PC-3 (cell line): ENCODE results near the gene LCE1F. TPM values are rescaled to one million over a fixed set of nuclear protein-coding genes. Genes with fewer than 3 reads are reported as not detected.

Experiments used
- ATAC-seq: fragments of 200-7000 bp; cut with Tn5 transposase; 2 replicates; pipeline ENCODE4 v1.9.1; 2020; ENCODE audit warnings: mild to moderate bottlenecking, moderate library complexity
- BruUV-seq: library from RNA; stranded (reverse); fragments of 400-500 nt; replicated peaks from 2 replicates; lab custom pipeline; 2021; lab: Mats Ljungman, UMichigan
- CTCF ChIA-PET: fragments of 300-600 bp; sonication (Branson Sonifier 250); formaldehyde crosslinking; loops from one replicate; lab custom pipeline; 2022; ENCODE audit warnings: antibody characterized with exemption; lab: Charles Lee
- POLR2A ChIA-PET: fragments of 300-600 bp; sonication (Branson Sonifier 250); formaldehyde crosslinking; loops from one replicate; lab custom pipeline; 2022; ENCODE audit warnings: antibody characterized with exemption; ENCODE audit not compliant: unreplicated experiment; lab: Charles Lee
- DNase-seq: peaks from one replicate; pipeline ENCODE4 v3.0.0-alpha.2; 2015
- H2AFZ ChIP-seq: fragments of 300-600 bp; sonication (generic); 2 replicates; pipeline ENCODE4 v1.6.0; 2016; ENCODE audit warnings: antibody characterized with exemption, low read length
- H3F3A ChIP-seq: fragments of 300-600 bp; sonication (generic); one replicate; pipeline ENCODE4 v1.6.0; 2017; ENCODE audit warnings: antibody characterized with exemption, low read length, control low read depth, mild to moderate bottlenecking; ENCODE audit not compliant: unreplicated experiment
- H3K27ac ChIP-seq: fragments of 300-600 bp; sonication (generic); 2 replicates; pipeline ENCODE4 v1.5.1; 2016; ENCODE audit warnings: mild to moderate bottlenecking, low read length
- H3K27me3 ChIP-seq: fragments of 300-600 bp; sonication (generic); 2 replicates; pipeline ENCODE4 v1.6.1; 2016; ENCODE audit warnings: low read length, mixed read lengths
- H3K36me3 ChIP-seq: fragments of 300-600 bp; sonication (generic); 2 replicates; pipeline ENCODE4 v1.6.1; 2016; ENCODE audit warnings: low read depth, mixed run types, low read length, mixed read lengths
- H3K4me1 ChIP-seq: fragments of 300-600 bp; sonication (generic); 2 replicates; pipeline ENCODE4 v1.5.1; 2016; ENCODE audit warnings: low read length; ENCODE audit not compliant: insufficient read depth
- H3K4me2 ChIP-seq: fragments of 300-600 bp; sonication (generic); 2 replicates; pipeline ENCODE4 v1.6.0; 2016; ENCODE audit warnings: low read length
- H3K4me3 ChIP-seq: fragments of 300-600 bp; sonication (generic); 2 replicates; pipeline ENCODE4 v1.5.1; 2016; ENCODE audit warnings: mild to moderate bottlenecking, low read length, mixed read lengths
- H3K79me2 ChIP-seq: fragments of 300-600 bp; sonication (generic); 2 replicates; pipeline ENCODE4 v1.6.1; 2017; ENCODE audit warnings: low read length, mixed read lengths
- H3K9ac ChIP-seq: fragments of 300-600 bp; sonication (generic); 2 replicates; pipeline ENCODE4 v1.6.0; 2016; ENCODE audit warnings: mild to moderate bottlenecking, low read length
- H3K9me2 ChIP-seq: fragments of 300-600 bp; sonication (generic); replicated peaks from 2 replicates; pipeline ENCODE4 v1.6.1; 2016; ENCODE audit warnings: mixed run types, low read length, mixed read lengths
- H3K9me3 ChIP-seq: fragments of 300-600 bp; sonication (generic); 2 replicates; pipeline ENCODE4 v1.6.1; 2016; ENCODE audit warnings: low read length, mixed read lengths
- H4K20me1 ChIP-seq: fragments of 300-600 bp; sonication (generic); 2 replicates; pipeline ENCODE4 v1.6.1; 2016; ENCODE audit warnings: low read length, mixed read lengths
- EZH2 ChIP-seq: fragments of 300-600 bp; sonication (generic); IDR thresholded peaks from one replicate; pipeline ENCODE4 v1.6.1; 2017; ENCODE audit warnings: antibody characterized with exemption, mild to moderate bottlenecking, low read length; ENCODE audit not compliant: unreplicated experiment
- EZH2phosphoT487 ChIP-seq: fragments of 300-600 bp; sonication (generic); IDR thresholded peaks from 2 replicates; pipeline ENCODE4 v1.6.1; 2018; ENCODE audit warnings: mild to moderate bottlenecking, antibody characterized with exemption, low read length, borderline replicate concordance
- intact Hi-C: fragments of 100-400 bp; cut with micrococcal nuclease; formaldehyde crosslinking; loops from 2 replicates; pipeline ENCODE4 v1.9.0; 2023
- total RNA-seq: library from RNA; depleted of rRNA; stranded (reverse); fragments of >200 nt; gene quantifications from 2 replicates; pipeline ENCODE4 v1.2.3, GENCODE V29; 2014
- TF ChIP-seq, protein P1 (sequence below): fragments of 300-600 bp; sonication (generic); conservative IDR thresholded peaks from 2 replicates; pipeline ENCODE4 v1.5.1; 2017; ENCODE audit warnings: antibody characterized with exemption, low read depth, mild to moderate bottlenecking, low read length

The LCE1F gene
- total RNA-seq, 1 experiment from 2014 or later: not detected

DNA sequence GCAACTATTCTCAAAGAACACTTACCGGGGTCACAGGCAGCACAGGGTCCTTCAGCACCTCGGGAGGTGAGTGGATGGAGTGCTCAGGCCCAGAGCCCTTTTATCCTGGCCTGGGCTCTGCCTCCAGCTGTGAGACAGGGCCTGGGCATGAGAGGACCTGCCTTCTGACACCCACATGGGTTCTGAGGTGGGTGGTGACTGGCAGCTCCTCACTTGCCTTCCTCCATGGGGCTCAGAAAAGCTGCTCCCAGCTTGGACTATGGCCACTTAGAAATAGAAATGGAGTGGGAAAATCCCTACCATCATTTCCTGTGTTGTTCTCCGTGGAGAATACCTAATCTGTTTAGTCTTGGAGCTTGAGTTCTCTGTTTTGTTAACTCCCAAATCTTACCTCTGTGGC is 31.6 kb downstream of the LCE1F start, which contains the start of gene LCE1C:
TSS of gene LCE1C (minus strand) at position 76 of the 400 bp plus-strand sequence. CDS start 1,173 bp downstream, outside the sequence.
- no peak within 1 kb of the TSS for H3K9ac ChIP-seq
- no peaks in the 10 kb centered on the region for H3K79me2 ChIP-seq
- H3K9me3 ChIP-seq: no peaks in the 10 kb centered on the region
- ChIA-PET POLR2A (no interaction called here), CTCF (no interaction called here)
- H3K4me3 ChIP-seq: no peak within 1 kb of the TSS
- intact Hi-C loops: no loop called here
- ATAC-seq (no peak), DNase-seq (no peak)
- no peaks in the 10 kb centered on the region for H3K9me2 ChIP-seq
- H3K27me3 ChIP-seq: peaks cover 33% of the 10 kb centered on the region
- no peak within 1 kb of the TSS for H3K27ac ChIP-seq
- no peak within 1 kb of the TSS for H3K4me2 ChIP-seq
- H3K4me1 ChIP-seq: no peaks in the 10 kb centered on the region
- no peak within 1 kb of the TSS for H2AFZ ChIP-seq
- TF ChIP-seq, protein P1, sequence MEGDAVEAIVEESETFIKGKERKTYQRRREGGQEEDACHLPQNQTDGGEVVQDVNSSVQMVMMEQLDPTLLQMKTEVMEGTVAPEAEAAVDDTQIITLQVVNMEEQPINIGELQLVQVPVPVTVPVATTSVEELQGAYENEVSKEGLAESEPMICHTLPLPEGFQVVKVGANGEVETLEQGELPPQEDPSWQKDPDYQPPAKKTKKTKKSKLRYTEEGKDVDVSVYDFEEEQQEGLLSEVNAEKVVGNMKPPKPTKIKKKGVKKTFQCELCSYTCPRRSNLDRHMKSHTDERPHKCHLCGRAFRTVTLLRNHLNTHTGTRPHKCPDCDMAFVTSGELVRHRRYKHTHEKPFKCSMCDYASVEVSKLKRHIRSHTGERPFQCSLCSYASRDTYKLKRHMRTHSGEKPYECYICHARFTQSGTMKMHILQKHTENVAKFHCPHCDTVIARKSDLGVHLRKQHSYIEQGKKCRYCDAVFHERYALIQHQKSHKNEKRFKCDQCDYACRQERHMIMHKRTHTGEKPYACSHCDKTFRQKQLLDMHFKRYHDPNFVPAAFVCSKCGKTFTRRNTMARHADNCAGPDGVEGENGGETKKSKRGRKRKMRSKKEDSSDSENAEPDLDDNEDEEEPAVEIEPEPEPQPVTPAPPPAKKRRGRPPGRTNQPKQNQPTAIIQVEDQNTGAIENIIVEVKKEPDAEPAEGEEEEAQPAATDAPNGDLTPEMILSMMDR: no peak
- TF ChIP-seq EZH2phosphoT487: no peak
- no peak for TF ChIP-seq EZH2
- H3K36me3 ChIP-seq: no peaks in the 10 kb centered on the region
- no peaks in the 10 kb centered on the region for H4K20me1 ChIP-seq
- H3F3A ChIP-seq: no peaks in the 10 kb centered on the region
- no TSS peak for BruUV-seq

DNA sequence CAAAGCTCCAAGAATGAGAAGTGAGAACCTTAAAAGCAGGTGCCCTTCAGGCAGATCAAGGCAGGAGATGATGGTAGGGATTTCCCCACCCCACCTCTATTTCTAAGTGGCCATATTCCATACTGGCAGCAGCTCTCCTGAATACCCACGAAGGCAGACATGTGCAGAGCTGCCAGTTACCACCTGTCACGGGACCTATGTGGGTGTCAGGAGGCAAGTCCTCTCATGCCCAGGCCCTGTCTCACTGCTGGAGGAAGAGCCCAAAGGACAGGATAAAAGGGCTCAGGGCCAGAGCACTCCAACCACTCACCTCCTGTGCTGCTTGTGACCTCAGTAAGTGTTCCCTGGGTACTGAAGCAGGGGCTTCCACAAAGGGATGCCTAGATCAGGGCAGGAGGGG is 36.1 kb downstream of the LCE1F start:
- H3K36me3 ChIP-seq: no peaks in the 10 kb centered on the region
- H3K27me3 ChIP-seq: peaks cover 36% of the 10 kb centered on the region
- no peaks in the 10 kb centered on the region for H3F3A ChIP-seq
- ChIA-PET POLR2A (no interaction called here), CTCF (no interaction called here)
- no peak overlapping the region for H2AFZ ChIP-seq
- no peak overlapping the region for H3K9ac ChIP-seq
- TF ChIP-seq, protein P1: no peak
- no peak for TF ChIP-seq EZH2phosphoT487
- no peak for TF ChIP-seq EZH2
- no peaks in the 10 kb centered on the region for H3K79me2 ChIP-seq
- no peak overlapping the region for H3K4me2 ChIP-seq
- no peak overlapping the region for H3K4me3 ChIP-seq
- no TSS peak for BruUV-seq
- H4K20me1 ChIP-seq: no peaks in the 10 kb centered on the region
- no peaks in the 10 kb centered on the region for H3K9me3 ChIP-seq
- no peak overlapping the region for H3K27ac ChIP-seq
- intact Hi-C loops: no loop called here
- no peak for DNase-seq
- no peak for ATAC-seq
- H3K4me1 ChIP-seq: no peaks in the 10 kb centered on the region
- no peaks in the 10 kb centered on the region for H3K9me2 ChIP-seq

DNA sequence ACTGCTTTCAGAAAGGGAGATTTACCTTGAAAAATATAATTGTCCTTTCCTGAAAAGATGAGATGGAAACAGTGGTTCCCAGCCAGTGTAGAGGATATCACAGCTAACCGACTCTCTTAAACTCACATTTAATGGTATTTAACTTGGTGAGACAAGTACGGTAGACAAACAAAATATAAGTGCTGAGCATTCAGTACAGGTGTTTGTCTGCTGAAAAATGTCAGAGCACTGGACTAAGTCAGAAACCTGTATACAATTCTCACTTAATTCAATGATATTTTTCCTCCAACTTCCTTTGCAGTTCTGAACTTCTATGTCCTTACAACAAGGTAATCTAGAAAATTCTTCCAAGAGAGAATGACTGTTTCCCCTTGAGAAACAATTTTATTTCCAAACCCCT is 36.7 kb downstream of the LCE1F start, which contains the start of gene LCE1B:
TSS of gene LCE1B (plus strand) at position 301 of the 400 bp plus-strand sequence. CDS start 476 bp downstream, outside the sequence.
- ChIA-PET CTCF (no interaction called here), POLR2A (interaction anchor here (0.7 kb wide), 1 partner anchor 154 kb away, joined by 4 read pairs; no protein-coding TSS in a partner anchor)
- BruUV-seq: no TSS peak
- H3K9me2 ChIP-seq: no peaks in the 10 kb centered on the region
- no peak within 1 kb of the TSS for H3K27ac ChIP-seq
- H3K9ac ChIP-seq: no peak within 1 kb of the TSS
- no peak within 1 kb of the TSS for H2AFZ ChIP-seq
- no peak within 1 kb of the TSS for H3K4me2 ChIP-seq
- no peak within 1 kb of the TSS for H3K4me3 ChIP-seq
- no peaks in the 10 kb centered on the region for H3K9me3 ChIP-seq
- TF ChIP-seq, protein P1: no peak
- intact Hi-C loops: no loop called here
- no peaks in the 10 kb centered on the region for H3K4me1 ChIP-seq
- H3K36me3 ChIP-seq: no peaks in the 10 kb centered on the region
- DNase-seq (no peak), ATAC-seq (no peak)
- no peaks in the 10 kb centered on the region for H3F3A ChIP-seq
- H3K27me3 ChIP-seq: peaks cover 36% of the 10 kb centered on the region
- H4K20me1 ChIP-seq: no peaks in the 10 kb centered on the region
- H3K79me2 ChIP-seq: no peaks in the 10 kb centered on the region
